Measurements from ENCODE around the gene TGFBR3. TPM values are rescaled to one million over a fixed set of nuclear protein-coding genes. Genes with fewer than 3 reads are reported as not detected.
A peak's percentile ranks its signal among the peaks of the same experiment; 100 is the strongest.

The TGFBR3 gene
- total and polyA plus RNA-seq, 4 experiments from 2014 or later: 34.5 to 47.3 (median 42.3) TPM

DNA sequence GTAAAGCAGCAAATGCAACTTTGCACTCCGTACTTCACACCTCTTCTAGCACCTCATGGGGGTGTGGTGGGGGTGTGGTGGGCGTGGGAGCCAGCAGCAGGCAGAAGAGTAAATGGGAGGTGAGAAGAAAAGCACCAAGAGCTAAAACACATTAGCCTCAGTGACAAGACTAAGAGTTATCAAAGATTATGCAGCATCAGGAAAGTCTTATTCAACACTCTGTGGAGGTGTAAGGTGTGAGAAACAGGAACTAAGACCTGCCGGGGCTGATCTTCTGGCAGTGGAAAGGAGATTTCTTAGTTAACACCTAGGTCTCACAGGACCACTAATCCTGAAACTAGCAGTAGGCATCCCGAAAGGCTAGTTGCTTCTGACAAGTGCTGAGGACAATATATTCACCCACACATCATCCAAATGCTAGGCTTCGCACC, 9.9 kb downstream of the TGFBR3 start:
- peaks cover 60% of the 10 kb centered on the region for H3K4me1 ChIP-seq (ENCODE audit: insufficient read depth, low read length)
- no peaks in the 10 kb centered on the region for H3K36me3 ChIP-seq (ENCODE audit: insufficient read depth, low read length)
- no peak overlapping the region for H3K27ac ChIP-seq (ENCODE audit: low read depth, low read length)
- no peaks in the 10 kb centered on the region for H3K27me3 ChIP-seq (ENCODE audit: insufficient read depth, low read length)
- peak in 1 of 5 donors; percentile 45 for DNase-seq
- peak overlapping the region in 5 of 7 donors; percentile 9 to 64 (median 50) for H3K27ac Mint-ChIP-seq
- POLR2A ChIA-PET (ENCODE audit: partially characterized antibody): no interaction called here
- CTCF ChIA-PET (ENCODE audit: partially characterized antibody): interaction anchor here (2.2 kb wide), 1 partner anchor 8 kb away, joined by 8 read pairs; no protein-coding TSS in a partner anchor
- H3K9me3 ChIP-seq (ENCODE audit: control insufficient read depth in 1 of 2, low read length in 2 of 2): no peaks in the 10 kb centered on the region
- H3K4me3 Mint-ChIP-seq: peak overlapping the region in 6 of 8 donors; percentile 37 to 54 (median 45)
- peaks cover 0 to 4% of the 10 kb centered on the region in 2 donors for H3K36me3 Mint-ChIP-seq
- no peaks in the 10 kb centered on the region for H3K27me3 Mint-ChIP-seq
- H3K9me3 Mint-ChIP-seq: no peaks in the 10 kb centered on the region
- intact Hi-C loops (cut with micrococcal nuclease): no loop called here
- H3K4me3 ChIP-seq (ENCODE audit: low read length in 2 of 2): no peak overlapping the region
- peaks cover 54 to 82% (median 67%) of the 10 kb centered on the region in 4 donors for H3K4me1 Mint-ChIP-seq

DNA sequence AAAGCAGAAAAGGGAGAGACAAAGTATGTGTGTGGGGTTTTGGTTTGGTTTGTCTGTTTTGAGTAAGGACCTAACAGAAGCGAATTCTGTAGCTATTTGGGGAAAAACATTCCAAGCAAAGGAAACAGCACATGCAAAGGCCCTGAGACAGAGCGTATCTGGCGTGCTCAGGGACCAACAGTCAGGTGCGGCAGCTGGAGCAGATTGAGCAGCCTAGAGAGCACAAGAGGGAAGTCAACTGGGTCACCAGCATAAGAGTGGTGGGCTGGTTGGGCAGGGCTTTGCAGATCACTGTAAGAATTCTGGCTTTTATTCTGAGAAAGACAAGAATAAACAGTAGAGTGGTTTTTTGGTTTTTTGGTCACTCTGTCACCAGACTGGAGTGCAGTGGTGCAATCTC, 11.8 kb downstream of the TGFBR3 start:
- H3K27ac ChIP-seq (ENCODE audit: low read depth, low read length): no peak overlapping the region
- ChIA-PET CTCF (ENCODE audit: partially characterized antibody) (interaction anchor here (1.2 to 2.2 kb wide), 2 partner anchors 10 to 12 kb away, joined by 3 to 8 read pairs; partner anchors contain the start of gene TGFBR3), POLR2A (ENCODE audit: partially characterized antibody) (interaction anchor here (2.5 kb wide), 1 partner anchor 12 kb away, joined by 9 read pairs; the partner anchor contains the start of gene TGFBR3)
- DNase-seq: no peak
- Mint-ChIP-seq H3K27ac (no peak overlapping the region), H3K27me3 (no peaks in the 10 kb centered on the region), H3K4me1 (peaks cover 56 to 84% (median 70%) of the 10 kb centered on the region in 4 donors), H3K36me3 (peaks cover 0 to 4% of the 10 kb centered on the region in 2 donors), H3K4me3 (peak overlapping the region in 1 of 8 donors; percentile 64), H3K9me3 (no peaks in the 10 kb centered on the region)
- no peaks in the 10 kb centered on the region for H3K36me3 ChIP-seq (ENCODE audit: insufficient read depth, low read length)
- intact Hi-C loops (cut with micrococcal nuclease): no loop called here
- no peaks in the 10 kb centered on the region for H3K9me3 ChIP-seq (ENCODE audit: control insufficient read depth in 1 of 2, low read length in 2 of 2)
- H3K4me1 ChIP-seq (ENCODE audit: insufficient read depth, low read length): peaks cover 79% of the 10 kb centered on the region
- no peak overlapping the region for H3K4me3 ChIP-seq (ENCODE audit: low read length in 2 of 2)
- H3K27me3 ChIP-seq (ENCODE audit: insufficient read depth, low read length): no peaks in the 10 kb centered on the region

DNA sequence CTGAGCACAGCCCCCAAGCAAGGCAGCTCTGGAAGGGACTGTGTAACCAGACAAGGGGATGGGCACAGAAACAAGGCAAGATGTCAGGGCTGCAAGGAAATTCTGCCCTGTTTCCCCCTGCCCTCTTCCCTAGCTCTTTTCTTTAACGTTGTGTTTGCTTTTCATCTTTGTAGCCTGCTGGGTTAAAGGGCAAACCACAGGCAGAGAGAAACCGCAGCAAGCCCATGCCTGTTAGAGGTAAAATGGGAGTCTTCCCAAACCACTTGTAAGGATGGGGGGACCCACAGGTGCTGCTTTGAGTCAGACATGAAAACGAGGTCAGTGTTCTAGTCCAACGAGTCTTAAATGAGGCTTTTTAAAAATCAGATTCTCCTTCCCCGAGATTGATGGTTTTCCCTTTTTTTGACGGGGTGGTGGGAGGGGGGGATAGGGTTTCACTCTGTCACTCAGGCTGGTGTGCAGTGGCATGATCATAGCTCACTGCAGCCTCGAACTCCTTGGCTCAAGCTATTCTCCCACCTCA, 13.3 kb downstream of the TGFBR3 start:
- POLR2A ChIA-PET (ENCODE audit: partially characterized antibody): interaction anchor here (1.0 to 2.5 kb wide), 3 partner anchors 11 to 17 kb away, joined by 3 to 9 read pairs (median 4); partner anchors contain the start of gene TGFBR3

DNA sequence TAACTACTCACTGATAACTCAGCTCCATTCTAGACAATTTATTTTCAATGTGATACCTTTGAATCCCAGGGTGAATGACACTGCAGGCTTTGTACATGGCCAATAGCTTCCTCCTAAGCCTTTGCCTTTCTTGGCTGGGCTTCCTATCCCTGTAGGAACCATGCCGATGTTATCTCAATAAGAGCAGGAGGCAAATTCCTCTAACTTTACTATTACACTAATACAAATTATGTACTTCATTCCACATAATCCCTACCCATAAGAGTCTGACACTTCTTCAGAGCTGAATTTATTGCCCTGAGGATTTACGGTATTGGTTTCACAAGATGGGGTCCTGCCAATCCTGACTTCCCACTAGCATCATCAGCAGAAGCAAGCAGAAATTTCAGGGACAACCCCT, 14.0 kb downstream of the TGFBR3 start:
- Mint-ChIP-seq H3K36me3 (peaks cover 0 to 4% of the 10 kb centered on the region in 2 donors), H3K4me1 (peaks cover 44 to 75% (median 58%) of the 10 kb centered on the region in 4 donors), H3K27me3 (no peaks in the 10 kb centered on the region), H3K4me3 (peak overlapping the region in 6 of 8 donors; percentile 9 to 86 (median 64)), H3K27ac (peak overlapping the region in 3 of 7 donors; percentile 57 to 79 (median 58)), H3K9me3 (no peaks in the 10 kb centered on the region)
- peaks cover 65% of the 10 kb centered on the region for H3K4me1 ChIP-seq (ENCODE audit: insufficient read depth, low read length)
- intact Hi-C loops (cut with micrococcal nuclease): no loop called here
- H3K27me3 ChIP-seq (ENCODE audit: insufficient read depth, low read length): no peaks in the 10 kb centered on the region
- no peak overlapping the region for H3K27ac ChIP-seq (ENCODE audit: low read depth, low read length)
- ChIA-PET POLR2A (ENCODE audit: partially characterized antibody) (interaction anchor here (1.0 to 1.4 kb wide), 2 partner anchors 12 to 16 kb away, joined by 3 to 4 read pairs; no protein-coding TSS in a partner anchor), CTCF (ENCODE audit: partially characterized antibody) (interaction anchor here (1.0 to 2.9 kb wide), 6 partner anchors 12 to 366 kb away, joined by 3 to 13 read pairs (median 3); no protein-coding TSS in a partner anchor)
- H3K4me3 ChIP-seq (ENCODE audit: low read length in 2 of 2): no peak overlapping the region
- H3K36me3 ChIP-seq (ENCODE audit: insufficient read depth, low read length): no peaks in the 10 kb centered on the region
- no peak for DNase-seq
- H3K9me3 ChIP-seq (ENCODE audit: control insufficient read depth in 1 of 2, low read length in 2 of 2): no peaks in the 10 kb centered on the region

More for the DNA sequence above, 13.3 kb downstream of the TGFBR3 start:
- Mint-ChIP-seq H3K27ac (peak overlapping the region in 6 of 7 donors; percentile 42 to 90 (median 82)), H3K4me3 (peak overlapping the region in 7 of 8 donors; percentile 70 to 86 (median 84)), H3K4me1 (peaks cover 46 to 81% (median 61%) of the 10 kb centered on the region in 4 donors), H3K27me3 (no peaks in the 10 kb centered on the region), H3K36me3 (peaks cover 0 to 4% of the 10 kb centered on the region in 2 donors), H3K9me3 (no peaks in the 10 kb centered on the region)
- Histone ChIP-seq H3K4me3 (ENCODE audit: low read length in 2 of 2) (peak overlapping the region in 1 of 2 donors; percentile 4), H3K27ac (ENCODE audit: low read depth, low read length) (no peak overlapping the region), H3K27me3 (ENCODE audit: insufficient read depth, low read length) (no peaks in the 10 kb centered on the region), H3K4me1 (ENCODE audit: insufficient read depth, low read length) (peaks cover 71% of the 10 kb centered on the region), H3K9me3 (ENCODE audit: control insufficient read depth in 1 of 2, low read length in 2 of 2) (no peaks in the 10 kb centered on the region), H3K36me3 (ENCODE audit: insufficient read depth, low read length) (no peaks in the 10 kb centered on the region)
- peak; percentile 13 to 51 (median 31) for DNase-seq
- intact Hi-C loops (cut with micrococcal nuclease): no loop called here
- CTCF ChIA-PET (ENCODE audit: partially characterized antibody): interaction anchor here (0.7 to 1.2 kb wide), 4 partner anchors 10 to 367 kb away, joined by 3 read pairs; no protein-coding TSS in a partner anchor

DNA sequence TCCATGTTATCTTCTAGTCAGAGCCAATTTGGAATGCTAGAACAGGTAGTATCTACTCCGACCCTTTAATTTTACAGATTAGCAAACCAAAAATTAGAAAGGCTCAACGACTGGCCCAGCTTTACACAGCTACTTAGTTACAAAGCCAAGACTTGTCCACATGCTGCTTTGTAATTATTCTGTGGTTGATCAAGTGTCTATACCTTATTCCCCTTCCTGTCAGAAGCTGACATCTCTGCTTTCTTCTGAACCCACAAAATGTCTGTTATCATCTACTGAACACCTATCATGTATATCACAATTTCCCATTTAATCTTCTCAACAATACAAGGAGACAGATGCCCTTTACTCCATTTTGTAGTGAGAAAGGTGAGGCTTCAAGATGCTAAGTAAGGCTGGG, 15.6 kb downstream of the TGFBR3 start:
- POLR2A ChIA-PET (ENCODE audit: partially characterized antibody): no interaction called here
- Mint-ChIP-seq H3K9me3 (no peaks in the 10 kb centered on the region), H3K4me3 (peak overlapping the region in 5 of 8 donors; percentile 3 to 52 (median 26)), H3K36me3 (peaks cover 3 to 4% of the 10 kb centered on the region in 2 donors), H3K27me3 (no peaks in the 10 kb centered on the region), H3K4me1 (peaks cover 36 to 71% (median 54%) of the 10 kb centered on the region in 4 donors), H3K27ac (peak overlapping the region in 6 of 7 donors; percentile 5 to 37 (median 18))
- Histone ChIP-seq H3K9me3 (ENCODE audit: control insufficient read depth in 1 of 2, low read length in 2 of 2) (no peaks in the 10 kb centered on the region), H3K4me3 (ENCODE audit: low read length in 2 of 2) (no peak overlapping the region), H3K27ac (ENCODE audit: low read depth, low read length) (no peak overlapping the region), H3K36me3 (ENCODE audit: insufficient read depth, low read length) (no peaks in the 10 kb centered on the region), H3K27me3 (ENCODE audit: insufficient read depth, low read length) (no peaks in the 10 kb centered on the region), H3K4me1 (ENCODE audit: insufficient read depth, low read length) (peaks cover 51% of the 10 kb centered on the region)
- CTCF ChIA-PET (ENCODE audit: partially characterized antibody): interaction anchor here (1.6 to 2.9 kb wide), 2 partner anchors 14 to 150 kb away, joined by 3 to 13 read pairs; no protein-coding TSS in a partner anchor
- intact Hi-C loops (cut with micrococcal nuclease): no loop called here
- no peak for DNase-seq

DNA sequence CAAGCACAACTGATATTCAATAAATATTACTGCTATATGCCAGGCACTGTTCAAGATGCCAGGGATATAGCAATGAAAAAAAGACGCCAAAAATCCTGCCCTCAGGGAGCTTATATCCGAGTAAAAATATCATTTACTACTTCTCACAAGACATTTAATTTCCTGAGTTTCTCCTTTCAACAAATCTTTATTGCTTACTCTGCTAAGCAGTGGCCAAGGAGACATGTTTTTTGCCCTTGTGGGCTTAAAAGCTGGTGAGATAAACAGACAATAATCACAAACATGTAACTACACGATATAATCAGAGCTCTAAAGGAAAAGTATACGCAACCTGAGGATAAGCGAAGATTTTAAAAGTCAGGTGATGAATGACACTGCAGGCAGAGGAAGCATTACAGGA, 19.5 kb downstream of the TGFBR3 start:
- Mint-ChIP-seq H3K27me3 (no peaks in the 10 kb centered on the region), H3K27ac (no peak overlapping the region), H3K9me3 (no peaks in the 10 kb centered on the region), H3K4me3 (no peak overlapping the region), H3K4me1 (peaks cover 24 to 58% (median 37%) of the 10 kb centered on the region in 4 donors), H3K36me3 (peaks cover 0 to 5% of the 10 kb centered on the region in 2 donors)
- H3K4me1 ChIP-seq (ENCODE audit: insufficient read depth, low read length): peaks cover 37% of the 10 kb centered on the region
- no peak overlapping the region for H3K27ac ChIP-seq (ENCODE audit: low read depth, low read length)
- H3K4me3 ChIP-seq (ENCODE audit: low read length in 2 of 2): no peak overlapping the region
- H3K9me3 ChIP-seq (ENCODE audit: control insufficient read depth in 1 of 2, low read length in 2 of 2): no peaks in the 10 kb centered on the region
- H3K36me3 ChIP-seq (ENCODE audit: insufficient read depth, low read length): no peaks in the 10 kb centered on the region
- CTCF ChIA-PET (ENCODE audit: partially characterized antibody): no interaction called here
- no peak for DNase-seq
- H3K27me3 ChIP-seq (ENCODE audit: insufficient read depth, low read length): no peaks in the 10 kb centered on the region
- POLR2A ChIA-PET (ENCODE audit: partially characterized antibody): no interaction called here
- intact Hi-C loops (cut with micrococcal nuclease): no loop called here

- Histone ChIP-seq H3K4me3 (ENCODE audit: low read length in 2 of 2) (no peak overlapping the region), H3K27ac (ENCODE audit: low read depth, low read length) (no peak overlapping the region), H3K4me1 (ENCODE audit: insufficient read depth, low read length) (peaks cover 15% of the 10 kb centered on the region), H3K9me3 (ENCODE audit: control insufficient read depth in 1 of 2, low read length in 2 of 2) (no peaks in the 10 kb centered on the region), H3K36me3 (ENCODE audit: insufficient read depth, low read length) (no peaks in the 10 kb centered on the region), H3K27me3 (ENCODE audit: insufficient read depth, low read length) (no peaks in the 10 kb centered on the region)
- Mint-ChIP-seq H3K36me3 (peaks cover 8 to 20% of the 10 kb centered on the region in 2 donors), H3K27me3 (no peaks in the 10 kb centered on the region), H3K9me3 (no peaks in the 10 kb centered on the region), H3K27ac (peak overlapping the region in 1 of 7 donors; percentile 30), H3K4me1 (peaks cover 12 to 38% (median 24%) of the 10 kb centered on the region in 4 donors), H3K4me3 (no peak overlapping the region)
- DNase-seq: no peak
- ChIA-PET POLR2A (ENCODE audit: partially characterized antibody) (interaction anchor here (0.6 kb wide), 1 partner anchor 1399 kb away, joined by 3 read pairs; no protein-coding TSS in a partner anchor), CTCF (ENCODE audit: partially characterized antibody) (interaction anchor here (0.8 to 1.7 kb wide), 3 partner anchors 13 to 21 kb away, joined by 3 to 6 read pairs (median 3); no protein-coding TSS in a partner anchor)
- intact Hi-C loops (cut with micrococcal nuclease): no loop called here
Measured at GRCh38 chr1:91864017-91864700, 21.8 kb downstream of the TGFBR3 start.
